Trophoblast cell (in vitro differentiated cells and primary cell): Measurements from ENCODE around the gene CDHR3.
"Not testable (repeated sequence)": the region's sequence is repeated elsewhere in the genome, so short reads cannot be mapped to it uniquely, and the experiment has no call there.

Experiments used
- DNase-seq, 2 donors: peaks; one replicate each; pipeline ENCODE4 v3.0.0-alpha.2; 2016
- H2AFZ ChIP-seq: 2 replicates; pipeline ENCODE4 v1.6.1; 2013; ENCODE audit warnings: low read length, moderate library complexity, mild to moderate bottlenecking; ENCODE audit not compliant: insufficient read depth, poor library complexity
- H2AK5ac ChIP-seq: 2 replicates; pipeline ENCODE4 v1.6.1; 2013; ENCODE audit warnings: mild to moderate bottlenecking, low read length
- H2BK120ac ChIP-seq: 2 replicates; pipeline ENCODE4 v1.6.1; 2013; ENCODE audit warnings: low read length, mild to moderate bottlenecking, moderate library complexity; ENCODE audit not compliant: insufficient read depth, poor library complexity
- H2BK12ac ChIP-seq: 2 replicates; pipeline ENCODE4 v1.6.1; 2013; ENCODE audit warnings: mild to moderate bottlenecking, low read length, moderate library complexity
- H2BK5ac ChIP-seq: 2 replicates; pipeline ENCODE4 v1.6.1; 2013; ENCODE audit warnings: low read length, low read depth, moderate library complexity, mild to moderate bottlenecking; ENCODE audit not compliant: poor library complexity
- H3K14ac ChIP-seq: 2 replicates; pipeline ENCODE4 v1.6.1; 2013; ENCODE audit warnings: mild to moderate bottlenecking, low read length
- H3K18ac ChIP-seq: 2 replicates; pipeline ENCODE4 v1.6.1; 2013; ENCODE audit warnings: mild to moderate bottlenecking, low read length
- H3K23ac ChIP-seq: 2 replicates; pipeline ENCODE4 v1.6.1; 2013; ENCODE audit warnings: low read length
- H3K27ac ChIP-seq: 2 replicates; pipeline ENCODE4 v1.5.1; 2013; ENCODE audit warnings: low read depth, mild to moderate bottlenecking, inconsistent platforms, low read length, moderate library complexity
- H3K27me3 ChIP-seq: 2 replicates; pipeline ENCODE4 v1.6.1; 2013; ENCODE audit warnings: inconsistent platforms, mild to moderate bottlenecking, low read length, moderate library complexity; ENCODE audit not compliant: insufficient read depth
- H3K36me3 ChIP-seq, 2 experiments: 1 replicate in 1 of 2; 2 replicates in 1 of 2; pipeline ENCODE4 v1.6.1; 2013; ENCODE audit warnings: low read length in 2 of 2, mild to moderate bottlenecking in 2 of 2, moderate library complexity in 1 of 2; ENCODE audit not compliant: insufficient read depth in 2 of 2, control insufficient read depth in 1 of 2
- H3K4ac ChIP-seq: 2 replicates; pipeline ENCODE4 v1.6.1; 2013; ENCODE audit warnings: low read depth, mild to moderate bottlenecking, low read length, moderate library complexity
- H3K4me1 ChIP-seq, 2 experiments: 1 replicate in 1 of 2; 2 replicates in 1 of 2; pipeline ENCODE4 v1.6.1; 2013; ENCODE audit warnings: low read length in 2 of 2, mild to moderate bottlenecking in 2 of 2, moderate library complexity in 1 of 2; ENCODE audit not compliant: insufficient read depth in 2 of 2, control insufficient read depth in 1 of 2
- H3K4me2 ChIP-seq: 2 replicates; pipeline ENCODE4 v1.6.1; 2013; ENCODE audit warnings: inconsistent platforms, mild to moderate bottlenecking, low read length, moderate library complexity
- H3K4me3 ChIP-seq: 2 replicates; pipeline ENCODE4 v1.5.1; 2013; ENCODE audit warnings: mild to moderate bottlenecking, low read depth, low read length, inconsistent platforms
- H3K79me1 ChIP-seq: one replicate; pipeline ENCODE4 v1.6.1; 2013; ENCODE audit warnings: low read length
- H3K79me2 ChIP-seq: 2 replicates; pipeline ENCODE4 v1.6.1; 2013; ENCODE audit warnings: low read length, mild to moderate bottlenecking; ENCODE audit not compliant: control insufficient read depth, insufficient read depth, poor library complexity
- H3K9ac ChIP-seq: 2 replicates; pipeline ENCODE4 v1.6.1; 2013; ENCODE audit warnings: mild to moderate bottlenecking, low read length
- H3K9me3 ChIP-seq: 2 replicates; pipeline ENCODE4 v1.6.1; 2013; ENCODE audit warnings: low read depth, mild to moderate bottlenecking, control low read depth, inconsistent platforms, low read length; ENCODE audit not compliant: insufficient read depth
- H4K12ac ChIP-seq: 2 replicates; pipeline ENCODE4 v1.6.1; 2013; ENCODE audit warnings: low read depth, mild to moderate bottlenecking, low read length, moderate library complexity
- H4K8ac ChIP-seq: 2 replicates; pipeline ENCODE4 v1.6.1; 2013; ENCODE audit warnings: low read depth, mild to moderate bottlenecking, low read length, moderate library complexity
- H4K91ac ChIP-seq: one replicate; pipeline ENCODE4 v1.6.1; 2013; ENCODE audit warnings: low read depth, mild to moderate bottlenecking, low read length, moderate library complexity
- WGBS: extraction: QIAGEN DNeasy Blood & Tissue Kit; methylation state at CpG from one replicate; pipeline ENCODE4 v1.1.7; 2013; ENCODE audit warnings: missing lambda C conversion rate; ENCODE audit not compliant: insufficient read length, insufficient coverage; ENCODE audit errors: extremely low coverage; 5-methylcytosine and 5-hydroxymethylcytosine counted together

Gene CDHR3

DNA sequence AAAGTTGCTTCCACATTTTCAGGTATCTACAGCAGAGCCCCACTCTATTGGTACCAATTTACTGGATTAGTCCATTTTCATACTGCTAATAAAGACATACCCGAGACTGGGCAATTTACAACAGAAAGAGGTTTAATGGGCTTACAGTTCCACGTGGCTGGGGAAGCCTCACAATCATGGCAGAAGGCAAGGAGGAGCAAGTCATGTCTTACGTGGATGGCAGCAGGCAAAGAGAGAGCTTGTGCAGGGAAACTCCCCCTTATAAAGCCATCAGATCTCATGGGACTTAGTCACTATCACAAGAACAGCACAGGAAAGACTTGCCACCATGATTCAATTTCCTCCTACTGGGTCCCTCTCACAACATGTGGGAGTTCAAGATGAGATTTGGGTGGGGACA lies 44.7 kb downstream of the CDHR3 start:
- not testable (repeated sequence) for H2BK12ac ChIP-seq, H3K18ac ChIP-seq, H4K12ac ChIP-seq, H3K23ac ChIP-seq, H3K4ac ChIP-seq, H2AK5ac ChIP-seq, H3K14ac ChIP-seq, H3K9ac ChIP-seq, H4K91ac ChIP-seq, H3K4me2 ChIP-seq, H3K36me3 ChIP-seq, H3K27me3 ChIP-seq, H2BK5ac ChIP-seq, H3K27ac ChIP-seq, H3K9me3 ChIP-seq, H2AFZ ChIP-seq, H4K8ac ChIP-seq, H2BK120ac ChIP-seq, H3K79me2 ChIP-seq, H3K4me1 ChIP-seq, DNase-seq, H3K79me1 ChIP-seq, H3K4me3 ChIP-seq
- no CpG with 5 or more reads among the region's 3 CpGs for WGBS

DNA sequence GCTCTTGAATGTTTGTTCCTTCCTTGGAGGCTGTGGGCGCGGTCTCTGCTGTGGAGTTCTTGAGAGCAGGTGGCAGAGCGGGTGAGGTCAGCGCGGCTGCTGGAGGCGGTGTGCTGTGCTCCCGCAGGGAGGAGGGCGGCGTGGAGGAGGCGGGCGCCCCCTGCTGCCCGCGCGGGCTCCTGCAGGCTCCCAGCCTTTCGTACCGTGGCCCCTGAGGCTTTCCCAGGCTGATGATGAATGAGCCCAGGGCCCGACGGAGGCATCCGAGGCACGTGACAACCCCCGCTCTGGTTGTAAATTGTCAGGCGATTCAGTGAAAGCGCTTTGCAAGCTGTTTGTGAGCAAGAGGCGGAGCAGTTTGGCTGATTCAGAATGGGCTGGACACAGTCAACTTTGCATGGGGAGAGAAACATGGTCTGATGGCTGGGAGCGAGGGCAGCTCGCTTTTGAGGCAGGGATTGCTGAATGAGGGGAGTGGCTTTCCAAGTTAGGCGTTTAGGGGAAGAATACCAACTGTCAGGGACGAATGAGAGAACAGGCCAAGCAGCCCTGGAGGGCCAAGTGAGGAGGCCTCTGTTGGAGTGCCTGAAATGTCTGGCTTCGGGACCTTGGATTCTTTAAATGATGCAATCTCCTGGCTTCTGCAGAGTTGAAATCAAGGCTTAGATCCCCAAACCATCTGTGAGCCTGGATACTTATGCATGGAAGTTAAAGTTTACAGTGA lies 46.6 kb downstream of the CDHR3 start:
- no peak overlapping the region for H3K18ac ChIP-seq
- H3K9ac ChIP-seq, result no peak overlapping the region
- no peak overlapping the region for H2AFZ ChIP-seq
- H3K79me1 ChIP-seq, result no peaks in the 10 kb centered on the region
- H2BK5ac ChIP-seq, result no peak overlapping the region
- H2BK12ac ChIP-seq, result no peak overlapping the region
- no peak overlapping the region for H4K8ac ChIP-seq
- H3K36me3 ChIP-seq, result no peaks in the 10 kb centered on the region
- H3K79me2 ChIP-seq, result no peaks in the 10 kb centered on the region
- WGBS, result no CpG with 5 or more reads among the region's 29 CpGs
- no peak overlapping the region for H2BK120ac ChIP-seq
- H3K4me3 ChIP-seq, result no peak overlapping the region
- peaks cover 6% of the 10 kb centered on the region for H3K9me3 ChIP-seq
- H4K12ac ChIP-seq, result no peak overlapping the region
- no peak overlapping the region for H2AK5ac ChIP-seq
- no peak overlapping the region for H3K23ac ChIP-seq
- H3K27me3 ChIP-seq, result no peaks in the 10 kb centered on the region
- peak overlapping the region; percentile 44 for H3K4me2 ChIP-seq
- H3K4ac ChIP-seq, result no peak overlapping the region
- H3K27ac ChIP-seq, result peak overlapping the region; percentile 11
- H4K91ac ChIP-seq, result no peak overlapping the region
- no peak overlapping the region for H3K14ac ChIP-seq
- DNase-seq, result peak; percentile 96
- peaks cover 2 to 8% of the 10 kb centered on the region in 2 experiments for H3K4me1 ChIP-seq

DNA sequence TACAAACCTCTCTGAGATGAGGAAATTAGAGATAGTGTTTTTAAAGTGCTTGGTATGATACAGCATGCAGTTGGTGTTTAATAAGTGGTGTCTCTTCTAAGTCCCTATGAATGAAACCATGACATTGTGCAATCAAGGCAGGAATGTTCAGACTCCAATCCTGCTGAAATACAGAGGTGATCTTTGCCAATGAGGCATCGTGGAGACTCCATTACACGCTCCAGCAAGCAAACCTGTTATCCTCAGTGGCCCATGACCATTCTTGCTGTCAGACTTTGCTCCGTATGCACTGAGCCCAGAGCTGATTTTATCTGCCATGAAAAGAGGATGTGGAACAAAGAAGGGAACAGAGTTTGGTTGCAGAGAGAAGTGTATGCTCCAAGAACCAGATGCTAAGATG lies 47.3 kb downstream of the CDHR3 start:
- Histone ChIP-seq H3K9ac (no peak overlapping the region), H3K4me1 (peaks cover 2 to 8% of the 10 kb centered on the region in 2 experiments), H4K8ac (no peak overlapping the region), H2BK12ac (no peak overlapping the region), H3K4ac (no peak overlapping the region), H3K36me3 (no peaks in the 10 kb centered on the region), H3K4me3 (no peak overlapping the region), H2BK120ac (no peak overlapping the region), H3K79me2 (no peaks in the 10 kb centered on the region), H3K14ac (no peak overlapping the region), H2BK5ac (no peak overlapping the region), H2AK5ac (no peak overlapping the region), H3K4me2 (peak overlapping the region; percentile 44), H4K91ac (no peak overlapping the region), H3K23ac (no peak overlapping the region), H3K79me1 (no peaks in the 10 kb centered on the region), H3K18ac (no peak overlapping the region), H4K12ac (no peak overlapping the region), H3K9me3 (peaks cover 6% of the 10 kb centered on the region), H3K27me3 (no peaks in the 10 kb centered on the region), H2AFZ (no peak overlapping the region), H3K27ac (no peak overlapping the region)
- peak; percentile 22 to 57 for DNase-seq
- no CpG with 5 or more reads among the region's 3 CpGs for whole genome bisulfite sequencing

DNA sequence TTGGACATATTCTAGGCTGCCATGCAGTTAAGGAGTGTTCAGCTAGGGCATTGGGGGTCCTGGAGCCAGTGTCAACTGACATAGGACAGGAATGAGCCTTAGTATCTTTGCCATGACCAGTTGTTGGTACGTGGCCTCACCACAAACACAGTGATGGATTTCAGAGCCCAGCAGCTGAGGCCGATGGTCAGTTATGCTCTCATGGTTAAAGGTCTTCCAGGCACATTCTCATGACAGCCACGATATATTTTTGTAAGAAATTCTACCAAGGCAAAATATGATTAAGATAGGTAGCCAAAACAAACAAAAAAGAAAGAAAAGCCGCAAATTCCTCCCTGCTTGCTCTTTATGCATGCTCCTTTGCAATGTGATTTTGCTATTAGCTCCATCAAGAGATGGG lies 47.8 kb downstream of the CDHR3 start:
- no peak overlapping the region for H3K14ac ChIP-seq
- H3K79me2 ChIP-seq, result no peaks in the 10 kb centered on the region
- H3K27ac ChIP-seq, result no peak overlapping the region
- no peaks in the 10 kb centered on the region for H3K27me3 ChIP-seq
- peaks cover 6% of the 10 kb centered on the region for H3K9me3 ChIP-seq
- WGBS, result no CpG with 5 or more reads among the region's 4 CpGs
- no peaks in the 10 kb centered on the region for H3K79me1 ChIP-seq
- H3K4me2 ChIP-seq, result no peak overlapping the region
- H2AFZ ChIP-seq, result no peak overlapping the region
- no peak overlapping the region for H3K23ac ChIP-seq
- no peaks in the 10 kb centered on the region for H3K36me3 ChIP-seq
- H2BK12ac ChIP-seq, result no peak overlapping the region
- H2BK5ac ChIP-seq, result no peak overlapping the region
- H3K9ac ChIP-seq, result no peak overlapping the region
- no peak overlapping the region for H2BK120ac ChIP-seq
- H3K4me3 ChIP-seq, result no peak overlapping the region
- no peak overlapping the region for H4K8ac ChIP-seq
- peaks cover 2 to 8% of the 10 kb centered on the region in 2 experiments for H3K4me1 ChIP-seq
- no peak overlapping the region for H3K18ac ChIP-seq
- no peak overlapping the region for H4K91ac ChIP-seq
- H2AK5ac ChIP-seq, result no peak overlapping the region
- no peak overlapping the region for H3K4ac ChIP-seq
- no peak overlapping the region for H4K12ac ChIP-seq
- no peak for DNase-seq
